Thyroid gland (tissue), 4 donors: ENCODE results near the gene CXXC1. TPM values are rescaled to one million over a fixed set of nuclear protein-coding genes. Genes with fewer than 3 reads are reported as not detected.
"Not testable (repeated sequence)": the region's sequence is repeated elsewhere in the genome, so short reads cannot be mapped to it uniquely, and the experiment has no call there.

Experiments used
- DNase-seq, 2 donors: peaks; one replicate each; pipeline ENCODE4 v3.0.0-alpha.2; 2019
- H3K27ac ChIP-seq, 3 donors: fragments of 200-600 bp; sonication (generic); 1 replicate in 2 of 3; 2 replicates in 1 of 3; pipeline ENCODE4 v1.5.1; 2016 to 2019; ENCODE audit warnings: mild to moderate bottlenecking in 1 of 3, moderate library complexity in 1 of 3
- H3K27me3 ChIP-seq: fragments of 200-600 bp; sonication (generic); one replicate; pipeline ENCODE4 v1.5.1; 2019
- H3K36me3 ChIP-seq, 2 donors: fragments of 200-600 bp; sonication (generic); one replicate each; pipeline ENCODE4 v1.5.1; 2016 to 2019
- H3K4me1 ChIP-seq, 2 donors: fragments of 200-600 bp; sonication (generic); one replicate each; pipeline ENCODE4 v1.5.1; 2017 to 2019
- H3K4me3 ChIP-seq, 3 donors: fragments of 200-600 bp; sonication (generic); replicated peaks in 1 of 3; 1 replicate in 2 of 3; 2 replicates in 1 of 3; pipeline ENCODE4 v1.5.1; 2016; ENCODE audit warnings: mild to moderate bottlenecking in 1 of 3
- H3K9me3 ChIP-seq: fragments of 200-600 bp; sonication (generic); one replicate; pipeline ENCODE4 v1.5.1; 2017
- CTCF ChIP-seq, 6 experiments: fragments of 200-600 bp in 3 of 6; fragments of 450-650 bp in 3 of 6; sonication (generic) in 3 of 6; IDR thresholded peaks; one replicate each; pipeline ENCODE4 v1.5.1; 2016 to 2019; ENCODE audit warnings: antibody characterized with exemption in 6 of 6, mild to moderate bottlenecking in 2 of 6, inconsistent platforms in 1 of 6, moderate library complexity in 1 of 6
- POLR2A ChIP-seq, 2 donors: fragments of 450-650 bp; IDR thresholded peaks; one replicate each; pipeline ENCODE4 v1.6.1; 2017; ENCODE audit warnings: antibody characterized with exemption in 2 of 2, mild to moderate bottlenecking in 2 of 2, moderate library complexity in 1 of 2
- WGBS, 2 donors: methylation state at CpG; one replicate each; pipeline ENCODE4 v1.1.5; 2017; 5-methylcytosine and 5-hydroxymethylcytosine counted together
- intact Hi-C: fragments of 100-400 bp; cut with DNase I; formaldehyde crosslinking; loops from one replicate; pipeline ENCODE4 v1.15.1; 2023
- total RNA-seq, 4 donors: library from RNA; depleted of rRNA; stranded (reverse); fragments of >200 nt; gene quantifications; one replicate each; pipeline ENCODE4 v1.2.3, GENCODE V29; 2016

CXXC1 gene
- total RNA-seq, 4 donors from 2014 or later = 39.7 to 125 (median 62.7) TPM

GRCh38 chr18:50312296-50313030 lies 25.0 kb upstream of the CXXC1 start:
- Histone ChIP-seq H3K4me3 (no peak overlapping the region), H3K27me3 (no peaks in the 10 kb centered on the region), H3K9me3 (no peaks in the 10 kb centered on the region), H3K36me3 (no peaks in the 10 kb centered on the region), H3K27ac (no peak overlapping the region), H3K4me1 (peaks cover 0 to under 1% of the 10 kb centered on the region in 2 donors)
- DNase-seq = no peak
- no peak for TF ChIP-seq POLR2A (IDR thresholded peaks at IDR 0.05)
- no peak for TF ChIP-seq CTCF (IDR thresholded peaks at IDR 0.05)
- intact Hi-C loops = no loop called here
- 91% methylated on average over 7 of the region's 7 CpGs for WGBS, 2 donors

- no peak overlapping the region for H3K4me3 ChIP-seq
- peaks cover 0 to 8% of the 10 kb centered on the region in 2 donors for H3K4me1 ChIP-seq
- DNase-seq = no peak
- no peak for TF ChIP-seq CTCF (IDR thresholded peaks at IDR 0.05)
- no peak for TF ChIP-seq POLR2A (IDR thresholded peaks at IDR 0.05)
- H3K9me3 ChIP-seq = no peaks in the 10 kb centered on the region
- no peak overlapping the region for H3K27ac ChIP-seq
- intact Hi-C loops = no loop called here
- H3K36me3 ChIP-seq = no peaks in the 10 kb centered on the region
- 81 to 91% methylated on average over 3 of the region's 3 CpGs for WGBS, 2 donors
- H3K27me3 ChIP-seq = no peaks in the 10 kb centered on the region
Measured at GRCh38 chr18:50311650-50312049, 24.2 kb upstream of the CXXC1 start.

- Histone ChIP-seq H3K4me3 (no peak overlapping the region), H3K27me3 (no peaks in the 10 kb centered on the region), H3K9me3 (no peaks in the 10 kb centered on the region), H3K36me3 (no peaks in the 10 kb centered on the region), H3K4me1 (peaks cover 0 to 8% of the 10 kb centered on the region in 2 donors), H3K27ac (no peak overlapping the region)
- intact Hi-C loops = no loop called here
- WGBS, 2 donors = 88 to 89% methylated on average over 10 of the region's 10 CpGs
- no peak for DNase-seq
- no peak for TF ChIP-seq CTCF (IDR thresholded peaks at IDR 0.05)
Measured at GRCh38 chr18:50310080-50310479, 22.6 kb upstream of the CXXC1 start.

- H3K27me3 ChIP-seq, H3K9me3 ChIP-seq, DNase-seq, H3K27ac ChIP-seq, H3K4me1 ChIP-seq, intact Hi-C loops, H3K36me3 ChIP-seq, H3K4me3 ChIP-seq: not testable (repeated sequence)
- WGBS, 2 donors = 65 to 70% methylated on average over 5 of the region's 5 CpGs
Measured at GRCh38 chr18:50308851-50309250, 21.4 kb upstream of the CXXC1 start.

- Histone ChIP-seq H3K36me3 (no peaks in the 10 kb centered on the region), H3K9me3 (no peaks in the 10 kb centered on the region), H3K4me1 (peaks cover 0 to 8% of the 10 kb centered on the region in 2 donors), H3K27ac (no peak overlapping the region), H3K27me3 (no peaks in the 10 kb centered on the region), H3K4me3 (peak overlapping the region; percentile 5 to 40 (median 40))
- DNase-seq = peak; percentile 93
- intact Hi-C loops = no loop called here
- TF ChIP-seq CTCF (IDR thresholded peaks at IDR 0.05) = no peak
- TF ChIP-seq POLR2A (IDR thresholded peaks at IDR 0.05) = no peak
- 8 to 10% methylated on average over 24 to 26 of the region's 26 CpGs for WGBS, 2 donors
Measured at GRCh38 chr18:50307738-50308470, 20.4 kb upstream of the CXXC1 start.
